GM12865 (cell line): ENCODE data around the gene C2orf81.

Experiments used
- DNase-seq: peaks from one replicate; pipeline ENCODE4 v3.0.0; 2010; ENCODE audit warnings: low read depth
- H3K4me3 ChIP-seq: 2 replicates; pipeline ENCODE4 v1.5.1; 2011; ENCODE audit warnings: mild to moderate bottlenecking, low read depth, low read length, control low read depth
- TF ChIP-seq, protein P1 (sequence below): IDR thresholded peaks from 2 replicates; pipeline ENCODE4 v1.5.1; 2011; ENCODE audit warnings: low read length, control low read depth, low read depth, inconsistent platforms; ENCODE audit not compliant: insufficient read depth; ENCODE audit errors: missing control alignments

The C2orf81 gene

DNA sequence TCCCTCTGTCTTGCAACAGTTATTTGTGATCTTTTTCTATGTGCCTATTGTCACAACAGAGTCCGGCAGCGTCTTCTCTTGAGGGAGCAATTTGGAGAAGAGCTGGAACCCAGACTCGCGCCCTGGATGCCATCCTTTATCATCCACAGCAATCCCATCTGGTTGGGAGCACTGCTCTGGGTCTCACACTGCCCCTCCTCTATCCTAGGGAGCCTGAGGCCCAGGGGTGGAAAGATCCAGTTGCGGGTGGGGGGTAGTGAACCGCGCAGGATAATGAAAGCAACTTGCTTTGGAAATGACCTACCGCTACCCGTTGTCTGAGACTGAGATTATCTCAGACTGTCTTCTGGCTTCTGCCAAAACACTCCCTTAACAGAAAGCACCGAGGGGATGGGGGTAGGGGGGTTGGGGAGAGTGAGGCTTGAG is 37.5 kb upstream of the C2orf81 start:
- peak overlapping the region; percentile 100 for H3K4me3 ChIP-seq
- DNase-seq: peak; percentile 38
- TF ChIP-seq, protein P1, sequence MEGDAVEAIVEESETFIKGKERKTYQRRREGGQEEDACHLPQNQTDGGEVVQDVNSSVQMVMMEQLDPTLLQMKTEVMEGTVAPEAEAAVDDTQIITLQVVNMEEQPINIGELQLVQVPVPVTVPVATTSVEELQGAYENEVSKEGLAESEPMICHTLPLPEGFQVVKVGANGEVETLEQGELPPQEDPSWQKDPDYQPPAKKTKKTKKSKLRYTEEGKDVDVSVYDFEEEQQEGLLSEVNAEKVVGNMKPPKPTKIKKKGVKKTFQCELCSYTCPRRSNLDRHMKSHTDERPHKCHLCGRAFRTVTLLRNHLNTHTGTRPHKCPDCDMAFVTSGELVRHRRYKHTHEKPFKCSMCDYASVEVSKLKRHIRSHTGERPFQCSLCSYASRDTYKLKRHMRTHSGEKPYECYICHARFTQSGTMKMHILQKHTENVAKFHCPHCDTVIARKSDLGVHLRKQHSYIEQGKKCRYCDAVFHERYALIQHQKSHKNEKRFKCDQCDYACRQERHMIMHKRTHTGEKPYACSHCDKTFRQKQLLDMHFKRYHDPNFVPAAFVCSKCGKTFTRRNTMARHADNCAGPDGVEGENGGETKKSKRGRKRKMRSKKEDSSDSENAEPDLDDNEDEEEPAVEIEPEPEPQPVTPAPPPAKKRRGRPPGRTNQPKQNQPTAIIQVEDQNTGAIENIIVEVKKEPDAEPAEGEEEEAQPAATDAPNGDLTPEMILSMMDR: no peak

DNA sequence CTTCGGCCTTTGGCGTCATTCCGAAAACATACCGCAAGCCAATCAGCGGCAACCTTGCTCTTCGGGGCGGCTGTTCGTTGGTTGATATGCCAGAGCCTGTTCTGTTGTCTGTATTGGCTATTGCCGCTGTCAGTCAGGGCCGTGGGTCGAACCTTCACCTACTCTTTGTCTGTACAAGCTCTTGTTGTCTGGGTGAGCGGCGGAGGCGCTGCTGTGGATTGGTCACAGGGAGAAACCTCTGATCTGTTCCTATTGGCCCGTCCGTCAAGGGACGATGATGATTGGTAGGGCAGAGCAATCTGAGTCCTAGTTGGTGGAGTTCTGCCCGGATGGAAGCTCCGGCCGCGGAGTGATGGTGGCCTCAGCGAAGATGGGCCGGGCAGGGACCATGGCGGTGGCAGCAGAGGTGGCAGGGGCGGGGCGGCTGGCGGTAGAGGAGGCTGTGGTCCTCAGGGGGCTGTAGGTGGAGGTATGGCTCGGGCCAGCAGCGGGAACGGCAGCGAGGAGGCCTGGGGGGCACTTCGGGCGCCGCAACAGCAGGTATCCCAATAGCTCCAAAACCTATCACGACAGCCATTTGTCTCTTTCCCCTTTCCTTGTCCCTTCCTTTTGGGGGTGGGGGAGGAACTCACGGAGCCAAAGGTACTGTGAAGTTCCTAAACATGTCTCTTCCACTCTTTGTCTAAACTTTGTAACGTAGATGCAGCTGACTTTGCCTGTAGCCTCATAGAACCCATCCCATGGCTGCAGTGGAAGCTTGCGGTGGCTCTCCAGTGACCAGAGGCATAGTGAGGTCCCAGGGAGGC is 36.9 kb upstream of the C2orf81 start, which contains the start of gene WBP1:
Gene WBP1 (plus strand): TSS at position 307 of the 806 bp plus-strand sequence. CDS start 165 bp downstream, at position 472.
- TF ChIP-seq, protein P1: no peak
- peak within 1 kb of the TSS; percentile 100 for H3K4me3 ChIP-seq
- peak; percentile 100 for DNase-seq

DNA sequence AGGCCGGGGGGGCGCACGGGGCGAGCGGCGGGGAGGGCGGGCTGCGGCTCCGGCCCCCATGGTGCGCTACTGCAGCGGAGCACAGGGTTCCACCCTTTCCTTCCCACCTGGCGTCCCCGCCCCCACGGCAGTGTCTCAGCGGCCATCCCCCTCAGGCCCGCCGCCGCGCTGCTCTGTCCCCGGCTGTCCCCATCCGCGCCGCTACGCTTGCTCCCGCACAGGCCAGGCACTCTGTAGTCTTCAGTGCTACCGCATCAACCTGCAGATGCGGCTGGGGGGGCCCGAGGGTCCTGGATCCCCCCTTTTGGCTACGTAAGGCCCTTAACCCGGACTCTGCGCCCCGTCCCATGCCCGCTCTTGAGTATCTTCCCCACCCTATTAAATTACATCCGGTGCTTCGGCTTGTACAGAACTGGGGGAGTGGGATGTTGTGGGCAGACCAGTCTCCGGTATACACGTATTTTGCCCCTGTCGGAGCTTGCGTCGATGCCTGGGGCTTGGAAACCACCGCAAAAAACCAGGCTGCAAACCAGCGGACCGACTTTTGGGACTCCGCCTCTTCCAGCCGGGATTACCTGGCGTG is 36.2 kb upstream of the C2orf81 start:
- TF ChIP-seq, protein P1: no peak
- peak; percentile 90 for DNase-seq
- peak overlapping the region; percentile 79 for H3K4me3 ChIP-seq

DNA sequence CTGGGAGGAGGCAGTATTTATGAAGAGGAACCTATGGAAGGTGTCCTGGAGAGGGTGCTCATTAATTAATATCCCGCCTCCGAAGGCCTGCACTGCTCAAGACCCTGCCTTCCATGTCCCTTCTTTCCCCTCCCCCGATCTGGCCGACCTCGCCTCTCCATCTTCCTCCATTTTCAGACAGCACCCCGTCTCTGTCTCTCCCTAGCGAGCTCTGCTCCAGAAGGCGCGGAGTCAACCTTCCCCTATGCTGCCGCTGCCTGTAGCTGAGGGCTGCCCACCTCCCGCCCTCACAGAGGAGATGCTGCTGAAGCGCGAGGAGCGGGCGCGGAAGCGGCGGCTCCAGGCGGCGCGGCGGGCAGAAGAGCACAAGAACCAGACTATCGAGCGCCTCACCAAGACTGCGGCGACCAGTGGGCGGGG is 35.7 kb upstream of the C2orf81 start:
- H3K4me3 ChIP-seq: peak overlapping the region; percentile 79
- TF ChIP-seq, protein P1: no peak

DNA sequence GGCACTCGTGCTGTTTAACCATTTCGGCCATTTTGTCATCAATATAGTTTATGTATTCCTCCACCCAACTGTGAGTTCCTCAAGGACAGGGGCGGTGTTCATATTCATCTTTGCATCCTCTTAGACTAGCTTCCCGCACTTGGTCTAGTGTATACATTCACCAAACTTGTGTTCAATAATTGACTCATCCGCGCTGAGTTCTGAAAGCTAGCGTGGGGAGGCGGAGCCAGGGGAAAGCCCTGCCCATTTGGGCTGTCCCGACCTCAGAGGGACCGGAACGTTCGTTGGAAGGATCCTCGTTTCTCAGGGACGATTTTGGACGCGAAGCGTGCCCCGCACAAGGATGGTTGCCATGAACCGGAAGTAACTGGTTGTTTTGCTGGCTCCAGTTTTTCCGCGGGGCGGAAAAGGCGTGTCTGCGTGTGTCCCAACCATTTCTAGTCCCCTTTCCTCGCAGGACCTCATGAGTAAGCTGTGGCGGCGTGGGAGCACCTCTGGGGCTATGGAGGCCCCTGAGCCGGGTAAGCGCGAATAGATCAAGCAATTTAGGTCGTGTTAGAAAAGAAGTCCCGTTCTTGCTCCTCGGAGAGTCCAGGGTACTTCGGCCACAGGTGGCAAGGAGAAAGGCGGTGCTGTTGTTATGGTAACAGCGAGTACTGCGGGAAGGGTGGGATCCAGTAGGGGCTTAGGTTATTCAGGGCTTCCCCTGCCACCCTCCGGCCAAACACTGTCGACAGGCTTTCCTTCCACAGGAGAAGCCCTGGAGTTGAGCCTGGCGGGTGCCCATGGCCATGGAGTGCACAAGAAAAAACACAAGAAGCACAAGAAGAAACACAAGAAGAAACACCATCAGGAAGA is 33.5 kb upstream of the C2orf81 start, which contains the start of gene INO80B:
Gene INO80B (plus strand): TSS at position 434 of the 858 bp plus-strand sequence. CDS start 30 bp downstream, at position 464.
- TF ChIP-seq, protein P1: no peak
- DNase-seq: peak; percentile 99
- peak within 1 kb of the TSS; percentile 88 for H3K4me3 ChIP-seq

More for the DNA sequence above, 35.7 kb upstream of the C2orf81 start:
- no peak for DNase-seq

DNA sequence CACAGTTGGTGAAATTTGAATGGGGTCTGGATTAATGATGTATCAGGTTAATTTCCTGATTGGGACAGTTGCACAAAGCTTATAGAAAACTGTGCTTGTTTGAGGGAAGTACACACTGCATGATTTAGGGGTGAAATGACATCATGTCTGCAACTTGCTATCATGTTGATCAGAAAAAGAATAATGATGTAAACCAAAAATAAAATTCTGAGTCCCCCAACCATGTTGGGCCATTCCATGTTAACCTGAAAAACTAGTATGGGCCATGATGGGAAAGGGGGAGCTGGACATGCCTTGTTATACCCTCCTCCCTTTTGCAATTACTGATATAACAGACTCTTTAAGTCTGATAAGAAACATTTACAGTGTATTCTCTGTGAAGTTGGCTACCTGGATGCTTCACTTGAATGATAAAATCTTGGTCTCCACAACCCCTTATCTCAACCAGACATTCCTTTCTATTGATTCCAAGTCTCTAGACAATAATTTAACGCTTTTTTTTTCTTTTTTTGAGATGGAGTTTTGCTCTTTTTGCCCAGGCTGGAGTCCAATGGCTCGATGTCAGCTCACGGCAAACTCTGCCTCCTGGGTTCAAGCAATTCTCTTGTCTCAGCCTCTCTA is 29.3 kb upstream of the C2orf81 start:
- DNase-seq: no peak
- no peak overlapping the region for H3K4me3 ChIP-seq
- TF ChIP-seq, protein P1: no peak
